AG04450 (cell line): ENCODE measurements around the gene TULP4. TPM values are rescaled to one million over a fixed set of nuclear protein-coding genes. Genes with fewer than 3 reads are reported as not detected.

Experiments used
- CTCF ChIA-PET: fragments of 300-600, 350-600 bp; formaldehyde crosslinking; extraction: SDS; loops from one replicate; lab custom pipeline; 2022; ENCODE audit warnings: antibody characterized with exemption, inconsistent platforms; lab: Charles Lee
- POLR2A ChIA-PET: fragments of 350-600 bp; formaldehyde crosslinking; extraction: SDS; loops from one replicate; lab custom pipeline; 2021; ENCODE audit warnings: antibody characterized with exemption, inconsistent platforms; lab: Yijun Ruan, JAX
- DNase-seq: peaks from one replicate; pipeline ENCODE4 v3.0.0-alpha.2; 2011; ENCODE audit warnings: low read depth, low spot score
- H3K27ac ChIP-seq: one replicate; pipeline ENCODE4 v1.5.1; 2012; ENCODE audit warnings: low read depth, low read length, control low read depth
- H3K27me3 ChIP-seq: one replicate; pipeline ENCODE4 v1.6.0; 2012; ENCODE audit warnings: low read length; ENCODE audit not compliant: control insufficient read depth, insufficient read depth
- H3K4me3 ChIP-seq: 2 replicates; pipeline ENCODE4 v1.5.1; 2011; ENCODE audit warnings: mild to moderate bottlenecking, low read depth, low read length, control low read depth
- H3K9me3 ChIP-seq: 2 replicates; pipeline ENCODE4 v1.5.1; 2012; ENCODE audit warnings: low read length; ENCODE audit not compliant: control insufficient read depth, insufficient read depth
- polyA plus RNA-seq: library from polyadenylated mRNA; depleted of rRNA; stranded (reverse); fragments of >200 nt; gene quantifications from 2 replicates; pipeline ENCODE4 v1.2.3, GENCODE V29; 2011
- TF ChIP-seq, protein P1 (sequence below): IDR thresholded peaks from 2 replicates; pipeline ENCODE4 v1.5.1; 2011; ENCODE audit warnings: low read depth, low read length, control low read depth, inconsistent platforms

The TULP4 gene
- polyA plus RNA-seq, 1 experiment, result 15.9 TPM

DNA sequence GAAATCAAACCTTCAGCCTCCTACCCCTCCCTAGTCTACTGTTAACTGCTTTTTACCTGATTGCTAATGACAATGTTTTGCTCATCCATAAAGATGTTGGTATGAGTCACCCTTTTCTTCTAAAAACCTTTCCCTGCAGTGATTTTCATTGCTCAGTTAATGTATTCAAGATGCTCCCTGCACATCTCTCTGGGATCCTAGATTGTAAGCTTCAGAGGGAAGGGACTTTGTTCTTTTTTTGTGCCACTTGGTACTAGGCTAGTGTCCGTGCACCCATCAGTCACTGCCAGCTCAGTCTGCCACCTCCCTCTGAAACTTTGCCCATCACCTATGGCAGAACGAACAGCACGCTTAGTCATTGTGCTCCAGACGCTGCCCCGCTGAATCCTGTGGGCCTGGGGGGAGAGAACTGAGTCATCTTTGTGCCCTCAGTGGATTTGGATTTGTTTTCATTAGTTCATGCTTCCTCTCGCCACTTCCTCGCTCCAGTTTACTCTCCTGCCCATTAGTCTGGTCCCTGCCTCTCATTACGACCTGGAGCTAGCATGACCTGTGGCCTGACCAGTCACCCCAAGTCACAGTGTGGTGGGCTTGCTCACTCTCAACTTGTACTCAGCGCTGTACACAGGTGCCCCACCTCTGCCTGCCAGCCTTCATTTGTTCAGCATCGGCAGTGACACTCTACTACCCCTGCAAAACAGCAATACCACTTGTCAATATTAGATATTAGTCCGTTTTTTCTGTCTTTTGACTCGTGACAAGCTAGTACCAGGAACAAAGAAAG, 169.6 kb downstream of the TULP4 start:
- Histone ChIP-seq H3K4me3 (0 out of 2 replicates have a peak overlapping the region, but pooled peaks have one; percentile 10), H3K9me3 (no peaks in the 10 kb centered on the region; the same call in 1 of the 2 replicates), H3K27me3 (no peaks in the 10 kb centered on the region), H3K27ac (peak overlapping the region; percentile 69)
- CTCF ChIA-PET, result interaction anchor here (0.6 to 2.3 kb wide), 4 partner anchors 37 to 267 kb away, joined by 3 to 8 read pairs (median 5); no protein-coding TSS in a partner anchor
- POLR2A ChIA-PET, result no interaction called here
- DNase-seq, result no peak
- TF ChIP-seq, protein P1, sequence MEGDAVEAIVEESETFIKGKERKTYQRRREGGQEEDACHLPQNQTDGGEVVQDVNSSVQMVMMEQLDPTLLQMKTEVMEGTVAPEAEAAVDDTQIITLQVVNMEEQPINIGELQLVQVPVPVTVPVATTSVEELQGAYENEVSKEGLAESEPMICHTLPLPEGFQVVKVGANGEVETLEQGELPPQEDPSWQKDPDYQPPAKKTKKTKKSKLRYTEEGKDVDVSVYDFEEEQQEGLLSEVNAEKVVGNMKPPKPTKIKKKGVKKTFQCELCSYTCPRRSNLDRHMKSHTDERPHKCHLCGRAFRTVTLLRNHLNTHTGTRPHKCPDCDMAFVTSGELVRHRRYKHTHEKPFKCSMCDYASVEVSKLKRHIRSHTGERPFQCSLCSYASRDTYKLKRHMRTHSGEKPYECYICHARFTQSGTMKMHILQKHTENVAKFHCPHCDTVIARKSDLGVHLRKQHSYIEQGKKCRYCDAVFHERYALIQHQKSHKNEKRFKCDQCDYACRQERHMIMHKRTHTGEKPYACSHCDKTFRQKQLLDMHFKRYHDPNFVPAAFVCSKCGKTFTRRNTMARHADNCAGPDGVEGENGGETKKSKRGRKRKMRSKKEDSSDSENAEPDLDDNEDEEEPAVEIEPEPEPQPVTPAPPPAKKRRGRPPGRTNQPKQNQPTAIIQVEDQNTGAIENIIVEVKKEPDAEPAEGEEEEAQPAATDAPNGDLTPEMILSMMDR, result no peak

GRCh38 chr6:158485431-158485830, 173.2 kb downstream of the TULP4 start:
- Histone ChIP-seq H3K4me3 (no peak overlapping the region), H3K9me3 (no peaks in the 10 kb centered on the region; the same call in 1 of the 2 replicates), H3K27ac (no peak overlapping the region), H3K27me3 (no peaks in the 10 kb centered on the region)
- no peak for DNase-seq
- CTCF ChIA-PET, result no interaction called here
- POLR2A ChIA-PET, result interaction anchor here (1.1 kb wide), 1 partner anchor 10 kb away, joined by 3 read pairs; no protein-coding TSS in a partner anchor
- TF ChIP-seq, protein P1, result no peak

GRCh38 chr6:158487495-158487894, 175.2 kb downstream of the TULP4 start:
- CTCF ChIA-PET, result interaction anchor here (0.6 to 3.5 kb wide), 4 partner anchors 31 to 266 kb away, joined by 3 to 14 read pairs (median 6); no protein-coding TSS in a partner anchor

DNA sequence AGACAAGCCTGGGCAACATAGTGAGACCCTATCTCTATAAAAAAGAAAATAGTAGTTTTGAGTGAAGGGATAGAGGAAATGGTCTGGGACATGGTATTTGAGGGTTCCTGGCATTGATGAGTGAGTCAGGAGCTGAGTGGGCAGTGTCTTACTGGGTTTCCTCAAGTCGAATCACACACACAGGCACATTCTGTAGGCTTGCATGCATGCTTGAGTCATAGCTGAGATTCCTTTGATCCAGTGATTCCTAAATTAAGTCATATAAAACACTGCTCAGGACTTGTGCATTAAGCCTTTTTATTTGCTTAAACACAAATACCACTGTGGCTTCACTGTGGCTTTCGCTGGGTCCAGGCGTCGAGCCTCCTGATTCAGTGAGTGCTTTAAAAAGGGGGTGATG, 175.8 kb downstream of the TULP4 start:
- TF ChIP-seq, protein P1, result no peak
- H3K27ac ChIP-seq, result peak overlapping the region; percentile 84
- CTCF ChIA-PET, result interaction anchor here (0.6 to 3.5 kb wide), 5 partner anchors 31 to 267 kb away, joined by 3 to 14 read pairs (median 7); no protein-coding TSS in a partner anchor
- no peak overlapping the region for H3K4me3 ChIP-seq
- POLR2A ChIA-PET, result interaction anchor here (0.6 to 0.7 kb wide), 3 partner anchors 120 to 1061 kb away, joined by 4 to 11 read pairs (median 10); no protein-coding TSS in a partner anchor
- peak; percentile 88 for DNase-seq
- H3K9me3 ChIP-seq, result no peaks in the 10 kb centered on the region
- H3K27me3 ChIP-seq, result no peaks in the 10 kb centered on the region

More at GRCh38 chr6:158487495-158487894, 175.2 kb downstream of the TULP4 start:
- Histone ChIP-seq H3K27ac (peak overlapping the region; percentile 79), H3K4me3 (no peak overlapping the region), H3K9me3 (no peaks in the 10 kb centered on the region), H3K27me3 (no peaks in the 10 kb centered on the region)
- TF ChIP-seq, protein P1, result no peak
- no peak for DNase-seq
- POLR2A ChIA-PET, result interaction anchor here (0.6 kb wide), 1 partner anchor 119 kb away, joined by 4 read pairs; no protein-coding TSS in a partner anchor

DNA sequence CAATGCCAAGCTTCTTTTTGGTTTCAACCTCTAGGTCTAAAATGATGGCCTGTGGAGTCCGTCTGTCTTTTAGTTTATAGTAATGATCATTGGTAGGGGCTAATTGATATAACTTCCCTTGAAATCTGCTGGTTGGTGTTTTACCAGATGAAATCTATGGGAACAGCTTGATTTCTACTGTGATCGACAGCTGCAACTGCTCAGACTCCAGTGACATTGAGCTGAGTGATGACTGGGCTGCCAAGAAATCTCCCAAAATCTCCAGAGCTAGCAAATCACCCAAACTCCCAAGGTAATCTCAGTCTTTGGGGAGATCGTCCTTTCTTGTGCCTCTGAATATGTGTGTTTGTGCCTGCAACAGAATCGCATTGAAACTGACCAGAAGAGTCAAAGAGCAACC, 177.2 kb downstream of the TULP4 start:
- H3K9me3 ChIP-seq, result no peaks in the 10 kb centered on the region
- no peak for DNase-seq
- H3K27ac ChIP-seq, result no peak overlapping the region
- H3K27me3 ChIP-seq, result no peaks in the 10 kb centered on the region
- POLR2A ChIA-PET, result no interaction called here
- TF ChIP-seq, protein P1, result no peak
- CTCF ChIA-PET, result interaction anchor here (1.8 to 3.5 kb wide), 2 partner anchors 116 to 268 kb away, joined by 8 to 14 read pairs; no protein-coding TSS in a partner anchor
- no peak overlapping the region for H3K4me3 ChIP-seq
